A673 (cell line): ENCODE data around the gene CCDC154. TPM values are rescaled to one million over a fixed set of nuclear protein-coding genes. Genes with fewer than 3 reads are reported as not detected.

ENCODE experiments used
- BruUV-seq: library from RNA; stranded (reverse); fragments of 400-500 nt; replicated peaks from 2 replicates; lab custom pipeline; 2021; lab: Mats Ljungman, UMichigan
- CTCF ChIA-PET: fragments of 300-600 bp; sonication (Branson Sonifier 250); formaldehyde crosslinking; loops from one replicate; lab custom pipeline; 2022; ENCODE audit warnings: antibody characterized with exemption; lab: Charles Lee
- POLR2A ChIA-PET: fragments of 300-600 bp; sonication (Branson Sonifier 250); formaldehyde crosslinking; loops from one replicate; lab custom pipeline; 2022; ENCODE audit warnings: antibody characterized with exemption; ENCODE audit not compliant: low non-redundant PET; lab: Charles Lee
- DNase-seq: peaks from one replicate; pipeline ENCODE4 v3.0.0-alpha.2; 2015; ENCODE audit warnings: low spot score
- H3K27ac ChIP-seq: fragments of 200-600 bp; sonication (generic); 2 replicates; pipeline ENCODE4 v1.5.1; 2016; ENCODE audit warnings: mixed run types, low read depth, mild to moderate bottlenecking, mixed read lengths, antibody characterized with exemption, low read length; ENCODE audit not compliant: poor library complexity, severe bottlenecking
- H3K27me3 ChIP-seq: fragments of 200-600 bp; sonication (generic); replicated peaks from 2 replicates; pipeline ENCODE4 v1.6.1; 2017; ENCODE audit warnings: mixed run types, low read depth, mild to moderate bottlenecking, mixed read lengths, antibody characterized with exemption, low read length; ENCODE audit not compliant: insufficient read depth, poor library complexity
- H3K36me3 ChIP-seq: fragments of 200-600 bp; sonication (generic); 2 replicates; pipeline ENCODE4 v1.6.1; 2016; ENCODE audit warnings: mixed run types, mild to moderate bottlenecking, mixed read lengths, antibody characterized with exemption, low read length; ENCODE audit not compliant: insufficient read depth, poor library complexity, severe bottlenecking
- H3K4me1 ChIP-seq: fragments of 200-600 bp; sonication (generic); 2 replicates; pipeline ENCODE4 v1.6.1; 2017; ENCODE audit warnings: mixed run types, mild to moderate bottlenecking, mixed read lengths, antibody characterized with exemption, low read length; ENCODE audit not compliant: insufficient read depth, poor library complexity, severe bottlenecking
- H3K4me3 ChIP-seq: fragments of 200-600 bp; sonication (generic); 2 replicates; pipeline ENCODE4 v1.5.1; 2016; ENCODE audit warnings: low read depth, mixed run types, mild to moderate bottlenecking, mixed read lengths, low read length; ENCODE audit not compliant: poor library complexity, severe bottlenecking
- H3K9me3 ChIP-seq: fragments of 200-600 bp; sonication (generic); 2 replicates; pipeline ENCODE4 v1.6.1; 2016; ENCODE audit warnings: mixed run types, low read depth, mild to moderate bottlenecking, mixed read lengths, antibody characterized with exemption, low read length; ENCODE audit not compliant: poor library complexity, severe bottlenecking
- CTCF ChIP-seq: fragments of 300-800, 200-600 bp; sonication (generic); conservative IDR thresholded peaks from 2 replicates; pipeline ENCODE4 v1.5.1; 2017; ENCODE audit warnings: low read depth, mild to moderate bottlenecking, antibody characterized with exemption, low read length, moderate library complexity, mixed read lengths
- EZH2 ChIP-seq: fragments of 200-600 bp; sonication (generic); IDR thresholded peaks from 2 replicates; pipeline ENCODE4 v1.6.1; 2017; ENCODE audit warnings: borderline replicate concordance, low read depth, mild to moderate bottlenecking, mixed read lengths, antibody characterized with exemption, low read length; ENCODE audit not compliant: poor library complexity, severe bottlenecking
- intact Hi-C: fragments of 100-400 bp; cut with micrococcal nuclease; formaldehyde crosslinking; loops from one replicate; pipeline ENCODE4 v1.10.0; 2022; ENCODE audit not compliant: unreplicated experiment
- total RNA-seq: library from RNA; stranded (reverse); gene quantifications from 2 replicates; pipeline ENCODE4 v1.2.3, GENCODE V29; 2021

CCDC154 gene
- total RNA-seq, 1 experiment from 2014 or later, result 1.2 TPM

- intact Hi-C loops, result no loop called here
- H3K27ac ChIP-seq, result no peak overlapping the region
- H3K4me1 ChIP-seq, result peaks cover 3% of the 10 kb centered on the region
- no TSS peak for BruUV-seq
- no peaks in the 10 kb centered on the region for H3K27me3 ChIP-seq
- no peak overlapping the region for H3K4me3 ChIP-seq
- POLR2A ChIA-PET, result no interaction called here
- H3K36me3 ChIP-seq, result no peaks in the 10 kb centered on the region
- CTCF ChIA-PET, result no interaction called here
- no peak for DNase-seq
- H3K9me3 ChIP-seq, result no peaks in the 10 kb centered on the region
- TF ChIP-seq CTCF (no peak), EZH2 (no peak)
Observed at GRCh38 chr16:1489077-1489476, 44.7 kb upstream of the CCDC154 start.

- Histone ChIP-seq H3K4me1 (peaks cover 3% of the 10 kb centered on the region), H3K36me3 (no peaks in the 10 kb centered on the region), H3K9me3 (no peaks in the 10 kb centered on the region), H3K4me3 (no peak within 1 kb of the TSS), H3K27ac (no peak within 1 kb of the TSS), H3K27me3 (no peaks in the 10 kb centered on the region)
- ChIA-PET POLR2A (no interaction called here), CTCF (no interaction called here)
- DNase-seq, result no peak
- no TSS peak for BruUV-seq
- intact Hi-C loops, result no loop called here
- TF ChIP-seq CTCF, result no peak
- TF ChIP-seq EZH2, result no peak
Observed at GRCh38 chr16:1488619-1489018, 44.3 kb upstream of the CCDC154 start, which contains the start of gene PTX4. Gene PTX4, minus strand, starts transcription at chr16:1488944. Its CDS starts 35 bp downstream, at chr16:1488909.

- H3K4me3 ChIP-seq, result no peak overlapping the region
- H3K9me3 ChIP-seq, result no peaks in the 10 kb centered on the region
- peaks cover 3% of the 10 kb centered on the region for H3K4me1 ChIP-seq
- H3K27me3 ChIP-seq, result no peaks in the 10 kb centered on the region
- no peak overlapping the region for H3K27ac ChIP-seq
- DNase-seq, result no peak
- POLR2A ChIA-PET, result no interaction called here
- CTCF ChIA-PET, result no interaction called here
- intact Hi-C loops, result no loop called here
- TF ChIP-seq CTCF (no peak), EZH2 (no peak)
- H3K36me3 ChIP-seq, result no peaks in the 10 kb centered on the region
- no TSS peak for BruUV-seq
Observed at GRCh38 chr16:1488054-1488601, 43.8 kb upstream of the CCDC154 start.
